ENCODE measurements around the gene TBC1D25. TPM values are rescaled to one million over a fixed set of nuclear protein-coding genes. Genes with fewer than 3 reads are reported as not detected.

TBC1D25 gene
- total RNA-seq, 2 experiments from 2014 or later, result 16.2 to 16.7 TPM

DNA sequence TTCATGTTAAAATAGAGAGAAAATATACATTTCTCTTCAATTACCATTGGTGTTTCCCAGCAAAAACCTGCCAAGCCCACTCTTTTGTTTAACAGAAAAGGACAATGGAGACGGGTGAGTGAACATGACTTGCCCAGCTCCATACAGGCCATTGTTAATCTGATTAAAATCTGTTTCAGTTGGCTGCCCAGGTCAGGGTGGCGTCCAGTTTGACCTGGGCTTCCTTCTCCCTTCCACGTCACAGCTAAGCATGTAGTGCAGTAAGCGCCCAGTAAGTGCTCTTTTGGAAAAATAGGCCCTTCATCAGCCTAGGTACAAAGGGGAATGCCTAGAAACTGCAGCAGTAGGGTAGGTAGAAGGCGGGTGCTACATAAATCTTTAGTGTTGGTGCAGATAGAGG is 32.3 kb upstream of the TBC1D25 start:
- ChIA-PET POLR2A (no interaction called here), CTCF (interaction anchor here (1.8 kb wide), 1 partner anchor 33 kb away, joined by 5 read pairs; no protein-coding TSS in a partner anchor)
- H3K27ac Mint-ChIP-seq, result no peak overlapping the region
- no peak for ATAC-seq
- no peaks in the 10 kb centered on the region for H3K27me3 Mint-ChIP-seq (ENCODE audit: low read depth)
- no peaks in the 10 kb centered on the region for H3K9me3 Mint-ChIP-seq (ENCODE audit: insufficient read depth)
- DNase-seq, result no peak
- H3K4me3 Mint-ChIP-seq, result peak overlapping the region; percentile 10
- peaks cover 15% of the 10 kb centered on the region for H3K36me3 Mint-ChIP-seq (ENCODE audit: low read depth)
- peaks cover 29% of the 10 kb centered on the region for H3K4me1 Mint-ChIP-seq (ENCODE audit: low read depth)

DNA sequence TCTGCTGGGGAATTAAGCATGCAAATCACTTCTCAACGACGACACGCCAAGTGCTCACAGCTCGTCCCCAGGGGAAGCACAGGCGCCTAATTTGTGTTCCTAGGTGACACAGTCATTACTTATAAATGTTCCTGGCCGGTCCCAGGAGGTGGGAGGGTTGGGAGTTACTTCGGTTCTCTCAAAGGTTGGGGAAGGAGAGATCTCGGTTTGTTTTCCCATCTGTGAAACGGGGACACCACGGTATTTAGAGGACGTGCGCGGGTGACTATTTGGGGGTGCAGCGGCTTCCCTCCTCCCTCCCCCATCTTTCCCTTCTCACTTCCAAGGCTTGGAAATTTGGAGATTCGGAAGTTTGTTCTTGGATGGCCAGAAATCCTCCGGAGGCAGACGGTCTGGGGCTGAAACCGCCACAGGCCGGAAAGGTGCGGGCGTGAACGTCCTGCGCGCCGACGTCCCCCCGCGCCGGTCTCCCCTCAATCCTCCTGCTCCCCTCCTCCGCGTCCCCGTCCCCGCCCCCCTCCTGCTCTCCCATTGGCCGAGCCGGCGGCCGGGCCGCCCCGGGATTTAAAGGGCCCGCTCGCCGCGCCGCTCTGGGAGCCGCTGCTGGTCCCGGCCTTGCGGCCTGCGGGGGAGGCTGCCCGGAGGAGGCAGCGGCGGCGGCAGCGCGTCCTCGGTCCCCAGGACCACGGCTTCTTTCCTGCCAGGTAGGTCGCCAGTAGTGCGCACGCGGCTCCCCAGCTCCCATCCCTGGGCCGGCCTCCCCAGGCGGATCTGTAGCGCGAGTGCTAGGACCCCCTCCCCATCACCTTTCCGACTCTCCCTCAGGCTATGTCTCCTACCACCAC is 30.9 kb upstream of the TBC1D25 start, which contains the start of gene PORCN:
Gene PORCN (plus strand): TSS at position 593 of the 845 bp plus-strand sequence. CDS start 829 bp downstream, outside the sequence.
- Mint-ChIP-seq H3K27me3 (ENCODE audit: low read depth) (no peaks in the 10 kb centered on the region), H3K27ac (peak within 1 kb of the TSS; percentile 85), H3K9me3 (ENCODE audit: insufficient read depth) (no peaks in the 10 kb centered on the region), H3K4me1 (ENCODE audit: low read depth) (peaks cover 30% of the 10 kb centered on the region), H3K4me3 (peak within 1 kb of the TSS; percentile 88), H3K36me3 (ENCODE audit: low read depth) (peaks cover 18% of the 10 kb centered on the region)
- DNase-seq (peak; percentile 86), ATAC-seq (peak; percentile 96)
- CTCF ChIA-PET, result interaction anchor here (1.8 kb wide), 1 partner anchor 34 kb away, joined by 5 read pairs; no protein-coding TSS in a partner anchor
- POLR2A ChIA-PET, result interaction anchor here (0.8 kb wide), 1 partner anchor 46 kb away, joined by 3 read pairs; no protein-coding TSS in a partner anchor

DNA sequence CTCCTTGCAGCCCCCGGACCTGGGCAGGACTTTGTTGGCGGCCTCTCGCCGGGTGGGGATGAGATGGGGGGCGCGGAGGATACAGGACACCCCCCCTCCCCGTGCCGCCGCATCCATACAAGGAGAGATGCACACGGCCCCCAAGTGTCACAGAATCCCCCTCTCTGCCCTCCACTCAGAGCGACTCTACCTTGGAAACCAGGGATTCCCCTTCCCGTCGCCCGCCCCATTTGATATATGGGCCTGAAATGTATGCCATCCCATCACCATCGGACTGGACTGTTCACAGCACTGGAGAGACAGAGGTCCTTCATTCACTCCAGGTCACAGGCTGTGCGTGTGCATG is 30.3 kb upstream of the TBC1D25 start:
- Mint-ChIP-seq H3K4me1 (ENCODE audit: low read depth) (peaks cover 30% of the 10 kb centered on the region), H3K4me3 (peak overlapping the region; percentile 88), H3K36me3 (ENCODE audit: low read depth) (peaks cover 18% of the 10 kb centered on the region), H3K27ac (peak overlapping the region; percentile 85), H3K27me3 (ENCODE audit: low read depth) (no peaks in the 10 kb centered on the region), H3K9me3 (ENCODE audit: insufficient read depth) (no peaks in the 10 kb centered on the region)
- DNase-seq, result no peak
- ChIA-PET CTCF (no interaction called here), POLR2A (no interaction called here)
- ATAC-seq, result peak; percentile 14

DNA sequence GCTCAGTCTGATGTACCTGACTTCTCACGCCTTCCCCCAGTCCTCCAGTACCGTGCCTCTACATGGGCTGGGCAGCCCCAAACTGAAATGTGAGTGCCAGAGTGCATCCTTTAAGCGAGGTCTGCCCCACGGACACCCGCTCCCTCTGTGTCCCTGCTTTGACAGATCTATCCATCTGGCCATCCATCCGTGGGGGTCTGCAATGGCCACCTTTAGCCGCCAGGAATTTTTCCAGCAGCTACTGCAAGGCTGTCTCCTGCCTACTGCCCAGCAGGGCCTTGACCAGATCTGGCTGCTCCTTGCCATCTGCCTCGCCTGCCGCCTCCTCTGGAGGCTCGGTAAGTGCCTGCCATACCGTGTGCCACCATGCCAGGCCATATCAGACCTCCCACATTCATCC is 29.9 kb upstream of the TBC1D25 start:
- Mint-ChIP-seq H3K27ac (peak overlapping the region; percentile 85), H3K36me3 (ENCODE audit: low read depth) (peaks cover 20% of the 10 kb centered on the region), H3K4me3 (peak overlapping the region; percentile 88), H3K4me1 (ENCODE audit: low read depth) (peaks cover 30% of the 10 kb centered on the region), H3K9me3 (ENCODE audit: insufficient read depth) (no peaks in the 10 kb centered on the region), H3K27me3 (ENCODE audit: low read depth) (no peaks in the 10 kb centered on the region)
- ATAC-seq (peak; percentile 12), DNase-seq (no peak)
- ChIA-PET POLR2A (no interaction called here), CTCF (no interaction called here)

DNA sequence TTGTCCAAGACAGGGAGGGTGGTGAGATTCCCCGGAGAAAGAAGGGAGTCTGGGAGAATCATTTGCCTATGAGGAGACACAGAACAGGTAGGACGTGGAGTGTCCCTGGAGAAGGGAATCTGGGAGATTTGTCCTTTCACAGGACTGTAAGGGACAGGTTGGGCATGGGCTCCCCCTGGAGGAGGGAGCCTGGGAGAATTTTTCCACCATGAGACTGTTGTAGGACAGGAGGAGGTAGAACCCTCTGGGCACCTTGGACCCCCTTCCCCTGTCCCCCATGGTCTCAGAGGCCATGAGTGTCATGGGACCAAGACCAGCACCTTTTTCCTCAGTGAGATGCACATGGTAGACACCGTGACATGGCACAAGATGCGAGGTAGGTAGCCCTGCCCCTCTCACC is 28.0 kb upstream of the TBC1D25 start:
- CTCF ChIA-PET, result no interaction called here
- no peak for ATAC-seq

GRCh38 chrX:48512371-48512935 is 27.1 kb upstream of the TBC1D25 start:
- no peaks in the 10 kb centered on the region for H3K9me3 Mint-ChIP-seq (ENCODE audit: insufficient read depth)
- H3K4me1 Mint-ChIP-seq (ENCODE audit: low read depth), result peaks cover 45% of the 10 kb centered on the region
- no peak overlapping the region for H3K27ac Mint-ChIP-seq
- H3K36me3 Mint-ChIP-seq (ENCODE audit: low read depth), result peaks cover 29% of the 10 kb centered on the region
- no peak for ATAC-seq
- H3K27me3 Mint-ChIP-seq (ENCODE audit: low read depth), result no peaks in the 10 kb centered on the region
- no peak overlapping the region for H3K4me3 Mint-ChIP-seq
- ChIA-PET CTCF (no interaction called here), POLR2A (no interaction called here)
- no peak for DNase-seq

More for the DNA sequence above, 28.0 kb upstream of the TBC1D25 start:
- no peak for DNase-seq
- Mint-ChIP-seq H3K27ac (peak overlapping the region; percentile 66), H3K4me3 (no peak overlapping the region), H3K9me3 (ENCODE audit: insufficient read depth) (no peaks in the 10 kb centered on the region), H3K27me3 (ENCODE audit: low read depth) (no peaks in the 10 kb centered on the region), H3K4me1 (ENCODE audit: low read depth) (peaks cover 38% of the 10 kb centered on the region), H3K36me3 (ENCODE audit: low read depth) (peaks cover 29% of the 10 kb centered on the region)
- POLR2A ChIA-PET, result no interaction called here

DNA sequence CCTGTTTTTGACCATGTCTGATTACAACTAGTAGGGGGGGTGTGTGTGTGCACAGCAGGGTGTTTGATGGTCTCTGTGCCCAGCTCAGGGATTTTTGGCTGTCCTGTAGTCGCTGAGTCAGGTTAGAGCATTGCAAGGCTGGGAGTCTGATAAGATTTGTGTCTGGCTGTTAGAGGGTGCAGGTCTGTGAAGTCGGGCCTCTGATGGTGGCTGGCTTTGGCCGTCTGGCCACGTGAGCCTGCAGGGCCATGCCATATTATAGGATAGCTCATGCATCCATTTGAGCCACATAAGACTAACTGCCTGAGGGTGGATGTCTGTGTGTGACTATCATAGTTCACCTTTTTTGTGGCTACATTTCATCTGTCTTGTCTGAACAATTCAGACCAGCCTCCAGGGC is 25.8 kb upstream of the TBC1D25 start:
- ATAC-seq (no peak), DNase-seq (no peak)
- ChIA-PET CTCF (no interaction called here), POLR2A (interaction anchor here (0.7 kb wide), 1 partner anchor 8 kb away, joined by 4 read pairs; the partner anchor contains the start of gene EBP)
- H3K4me1 Mint-ChIP-seq (ENCODE audit: low read depth), result peaks cover 47% of the 10 kb centered on the region
- H3K27me3 Mint-ChIP-seq (ENCODE audit: low read depth), result no peaks in the 10 kb centered on the region
- no peak overlapping the region for H3K27ac Mint-ChIP-seq
- peaks cover 28% of the 10 kb centered on the region for H3K36me3 Mint-ChIP-seq (ENCODE audit: low read depth)
- H3K4me3 Mint-ChIP-seq, result no peak overlapping the region
- H3K9me3 Mint-ChIP-seq (ENCODE audit: insufficient read depth), result no peaks in the 10 kb centered on the region

DNA sequence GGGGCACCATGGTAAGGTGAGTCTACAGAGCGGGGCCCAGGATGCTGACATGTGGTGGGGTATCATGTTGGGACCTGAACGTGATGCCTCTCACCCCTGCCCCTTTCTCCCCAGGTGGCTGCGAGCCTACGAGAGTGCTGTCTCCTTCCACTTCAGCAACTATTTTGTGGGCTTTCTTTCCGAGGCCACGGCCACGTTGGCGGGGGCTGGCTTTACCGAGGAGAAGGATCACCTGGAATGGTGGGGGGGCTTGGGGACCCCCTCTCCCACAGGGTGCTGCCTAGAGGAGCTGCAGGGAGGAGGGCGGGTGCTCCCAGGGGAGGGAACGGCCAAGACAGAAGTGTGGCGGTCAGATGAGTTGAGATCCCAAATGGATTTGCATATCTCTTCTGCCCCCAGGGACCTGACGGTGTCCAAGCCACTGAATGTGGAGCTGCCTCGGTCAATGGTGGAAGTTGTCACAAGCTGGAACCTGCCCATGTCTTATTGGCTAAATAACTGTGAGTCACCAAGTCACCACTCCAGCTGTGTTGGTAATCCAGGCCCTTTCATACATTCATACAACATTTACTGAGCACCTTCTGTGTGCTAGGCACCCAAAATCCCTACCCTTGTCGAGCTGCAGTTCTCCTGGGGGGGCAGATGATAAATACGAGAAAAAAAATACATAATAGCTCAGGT is 25.2 kb upstream of the TBC1D25 start:
- Mint-ChIP-seq H3K27me3 (ENCODE audit: low read depth) (no peaks in the 10 kb centered on the region), H3K4me3 (no peak overlapping the region), H3K36me3 (ENCODE audit: low read depth) (peaks cover 30% of the 10 kb centered on the region), H3K27ac (no peak overlapping the region), H3K4me1 (ENCODE audit: low read depth) (peaks cover 47% of the 10 kb centered on the region), H3K9me3 (ENCODE audit: insufficient read depth) (no peaks in the 10 kb centered on the region)
- ATAC-seq (no peak), DNase-seq (no peak)
- CTCF ChIA-PET, result no interaction called here
- POLR2A ChIA-PET, result no interaction called here

DNA sequence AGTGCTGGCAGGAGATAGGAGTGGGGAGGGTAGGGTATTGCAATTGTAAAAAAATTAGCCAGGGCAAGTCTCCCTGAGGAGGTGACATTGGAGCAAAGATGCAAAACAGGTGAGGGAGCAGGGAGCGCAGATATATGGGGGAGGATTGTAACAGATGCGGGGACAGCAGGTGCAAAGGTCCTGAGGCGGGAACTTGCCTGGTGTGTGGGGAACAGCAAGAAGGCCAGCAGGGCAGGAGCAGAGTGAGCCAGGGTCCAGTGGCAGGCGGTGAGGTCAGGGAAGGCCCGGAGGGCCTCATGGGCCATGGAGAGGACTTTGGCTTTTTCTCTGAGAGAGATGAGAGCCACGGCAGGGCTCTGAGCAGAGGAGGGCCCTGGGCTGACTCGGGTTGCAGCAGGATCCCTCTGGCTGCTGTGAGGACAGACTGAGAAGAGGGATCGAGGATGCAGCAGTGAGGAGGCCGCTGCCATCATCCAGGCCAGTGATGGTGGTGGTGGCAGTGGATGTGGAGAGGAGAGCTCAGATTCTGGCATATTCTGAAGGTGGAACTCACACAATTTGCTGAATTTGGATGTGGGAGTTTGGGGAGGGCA is 24.6 kb upstream of the TBC1D25 start:
- no peak for DNase-seq
- CTCF ChIA-PET, result no interaction called here
- Mint-ChIP-seq H3K4me3 (no peak overlapping the region), H3K27ac (no peak overlapping the region), H3K9me3 (ENCODE audit: insufficient read depth) (no peaks in the 10 kb centered on the region), H3K27me3 (ENCODE audit: low read depth) (no peaks in the 10 kb centered on the region), H3K4me1 (ENCODE audit: low read depth) (peaks cover 47% of the 10 kb centered on the region), H3K36me3 (ENCODE audit: low read depth) (peaks cover 33% of the 10 kb centered on the region)
- ATAC-seq, result no peak
- POLR2A ChIA-PET, result no interaction called here

GRCh38 chrX:48515842-48516241 is 23.7 kb upstream of the TBC1D25 start:
- H3K36me3 Mint-ChIP-seq (ENCODE audit: low read depth), result peaks cover 34% of the 10 kb centered on the region
- ATAC-seq (no peak), DNase-seq (no peak)
- CTCF ChIA-PET, result no interaction called here
- no peak overlapping the region for H3K4me3 Mint-ChIP-seq
- no peaks in the 10 kb centered on the region for H3K9me3 Mint-ChIP-seq (ENCODE audit: insufficient read depth)
- no peaks in the 10 kb centered on the region for H3K27me3 Mint-ChIP-seq (ENCODE audit: low read depth)
- H3K4me1 Mint-ChIP-seq (ENCODE audit: low read depth), result peaks cover 47% of the 10 kb centered on the region
- H3K27ac Mint-ChIP-seq, result no peak overlapping the region
- POLR2A ChIA-PET, result no interaction called here

- no peak for DNase-seq
- ChIA-PET POLR2A (no interaction called here), CTCF (no interaction called here)
- no peak for ATAC-seq
- Mint-ChIP-seq H3K27ac (peak overlapping the region; percentile 48), H3K36me3 (ENCODE audit: low read depth) (peaks cover 33% of the 10 kb centered on the region), H3K4me3 (no peak overlapping the region), H3K4me1 (ENCODE audit: low read depth) (peaks cover 47% of the 10 kb centered on the region), H3K9me3 (ENCODE audit: insufficient read depth) (no peaks in the 10 kb centered on the region), H3K27me3 (ENCODE audit: low read depth) (no peaks in the 10 kb centered on the region)
Measured at GRCh38 chrX:48516285-48516684, 23.2 kb upstream of the TBC1D25 start.

DNA sequence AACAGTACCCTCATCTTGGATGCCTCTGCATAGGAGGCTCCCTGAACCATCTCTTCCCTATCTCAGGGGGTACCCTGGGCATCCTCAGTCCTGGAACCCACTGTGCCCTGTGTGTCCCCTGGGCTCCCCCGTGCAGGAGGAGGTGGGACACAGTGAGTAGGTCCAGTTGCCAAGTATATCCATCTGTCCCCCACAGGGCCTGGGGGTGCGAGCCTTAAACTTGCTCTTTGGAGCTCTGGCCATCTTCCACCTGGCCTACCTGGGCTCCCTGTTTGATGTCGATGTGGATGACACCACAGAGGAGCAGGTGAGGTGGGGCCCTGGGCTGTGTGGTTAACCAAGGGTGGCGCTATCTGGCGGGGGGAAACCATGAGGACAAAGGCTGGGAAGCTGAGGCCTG is 22.5 kb upstream of the TBC1D25 start:
- ATAC-seq (no peak), DNase-seq (no peak)
- H3K4me1 Mint-ChIP-seq (ENCODE audit: low read depth), result peaks cover 43% of the 10 kb centered on the region
- ChIA-PET POLR2A (no interaction called here), CTCF (no interaction called here)
- H3K27ac Mint-ChIP-seq, result peak overlapping the region; percentile 34
- no peak overlapping the region for H3K4me3 Mint-ChIP-seq
- H3K27me3 Mint-ChIP-seq (ENCODE audit: low read depth), result no peaks in the 10 kb centered on the region
- H3K36me3 Mint-ChIP-seq (ENCODE audit: low read depth), result peaks cover 28% of the 10 kb centered on the region
- no peaks in the 10 kb centered on the region for H3K9me3 Mint-ChIP-seq (ENCODE audit: insufficient read depth)

All from activated CD8-positive, alpha-beta T cell treated with anti-CD3 and anti-CD28 coated beads, Interleukin-2, amount 10 ng/mL, durations not matched to agents 7 days and 5 days (primary cell).